ENCODE data around the gene FOXJ3.

GRCh38 chr1:42324398-42325013, 10.5 kb downstream of the FOXJ3 start:
- TF ChIP-seq YY1 (IDR thresholded peaks at IDR 0.05; ENCODE audit: insufficient read depth, insufficient read length) (no peak), SUZ12 (IDR thresholded peaks at IDR 0.05; ENCODE audit: extremely low read depth, insufficient read depth, insufficient read length) (no peak), ZNF274 (IDR thresholded peaks at IDR 0.05; ENCODE audit: low read depth, low read length) (no peak)
